HG03575 (cell line): Measurements from ENCODE around the gene PLCB2.

Experiments
- ATAC-seq: cut with Tn5 transposase; IDR thresholded peaks from one replicate; pipeline ENCODE4 v1.9.1; 2021; ENCODE audit not compliant: unreplicated experiment, insufficient number of reproducible peaks, low FRiP score; ENCODE audit errors: extremely low read depth

Gene PLCB2

GRCh38 chr15:40310001-40310959, 2.5 kb upstream of the PLCB2 start:
- no peak for ATAC-seq

GRCh38 chr15:40309344-40309862, 1.7 kb upstream of the PLCB2 start:
- no peak for ATAC-seq

GRCh38 chr15:40306908-40307307, 827 bp downstream of the PLCB2 start:
- ATAC-seq, result no peak

GRCh38 chr15:40306371-40306770, 1.4 kb downstream of the PLCB2 start:
- no peak for ATAC-seq

GRCh38 chr15:40305281-40305680, 2.5 kb downstream of the PLCB2 start:
- ATAC-seq, result no peak

GRCh38 chr15:40303576-40303975, 4.2 kb downstream of the PLCB2 start:
- no peak for ATAC-seq

GRCh38 chr15:40302981-40303380, 4.8 kb downstream of the PLCB2 start:
- no peak for ATAC-seq

- ATAC-seq, result no peak
Measured at GRCh38 chr15:40302288-40302886, 5.3 kb downstream of the PLCB2 start.

- no peak for ATAC-seq
Measured at GRCh38 chr15:40301467-40302179, 6.1 kb downstream of the PLCB2 start.

GRCh38 chr15:40300771-40301170, 7.0 kb downstream of the PLCB2 start:
- ATAC-seq, result no peak

- no peak for ATAC-seq
Measured at GRCh38 chr15:40300367-40300766, 7.4 kb downstream of the PLCB2 start.

- ATAC-seq, result no peak
Measured at GRCh38 chr15:40298216-40298935, 9.4 kb downstream of the PLCB2 start.

- ATAC-seq, result no peak
Measured at GRCh38 chr15:40297356-40297755, 10.4 kb downstream of the PLCB2 start.

GRCh38 chr15:40296561-40297230, 11.0 kb downstream of the PLCB2 start:
- no peak for ATAC-seq

- ATAC-seq, result no peak
Measured at GRCh38 chr15:40295877-40296560, 11.7 kb downstream of the PLCB2 start.

- ATAC-seq, result no peak
Measured at GRCh38 chr15:40295297-40295696, 12.4 kb downstream of the PLCB2 start.

- no peak for ATAC-seq
Measured at GRCh38 chr15:40293905-40294895, 13.5 kb downstream of the PLCB2 start.
